ENCODE results near the gene TMEM51.

GRCh38 chr1:15160626-15161025 lies 7.1 kb downstream of the TMEM51 start:
- TF ChIP-seq CTCF (IDR thresholded peaks at IDR 0.05): no peak
- TF ChIP-seq EP300 (IDR thresholded peaks at IDR 0.05): no peak
- TF ChIP-seq POLR2A (IDR thresholded peaks at IDR 0.05): no peak

All from tibial nerve (tissue), 4 donors.